Measurements from ENCODE around the gene BBX.

The BBX gene

DNA sequence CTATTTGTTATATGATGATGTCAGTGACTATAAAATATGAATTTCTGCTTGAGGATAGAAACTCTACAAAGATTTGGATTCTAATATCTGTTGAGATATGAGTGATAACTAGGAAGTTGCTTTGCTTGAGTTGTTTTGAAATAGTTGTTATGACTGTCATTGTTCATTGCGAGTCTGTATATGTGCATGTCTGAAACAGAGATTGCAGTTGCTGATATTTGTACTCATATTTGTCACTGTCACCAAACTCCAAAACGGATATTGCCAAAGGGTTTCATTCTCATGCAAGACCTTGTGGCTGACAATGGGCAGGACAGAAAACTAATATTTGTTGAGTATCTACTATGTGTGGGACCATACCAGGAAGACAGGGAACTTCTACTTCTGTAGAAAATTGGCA is 327.9 kb downstream of the BBX start:
- DNase-seq, result no peak

DNA sequence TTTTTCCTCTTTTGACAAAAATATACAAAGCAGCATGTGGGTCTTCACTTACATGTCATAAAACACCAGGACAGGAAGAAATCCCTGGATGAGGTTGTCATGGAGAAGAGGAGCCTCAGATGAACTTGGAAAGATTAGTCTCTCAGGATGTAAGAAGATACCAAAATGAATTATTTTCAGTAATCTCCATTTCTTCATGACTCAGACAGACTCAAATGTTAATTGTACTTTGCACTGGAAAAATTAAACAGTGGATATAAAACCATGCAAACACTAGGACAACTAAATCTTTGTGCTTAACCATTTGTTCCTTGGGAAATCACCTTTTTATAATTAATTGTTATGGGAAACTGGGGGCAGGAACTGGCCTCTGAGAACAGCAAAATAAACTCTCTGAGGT is 331.1 kb downstream of the BBX start:
- DNase-seq, result no peak

DNA sequence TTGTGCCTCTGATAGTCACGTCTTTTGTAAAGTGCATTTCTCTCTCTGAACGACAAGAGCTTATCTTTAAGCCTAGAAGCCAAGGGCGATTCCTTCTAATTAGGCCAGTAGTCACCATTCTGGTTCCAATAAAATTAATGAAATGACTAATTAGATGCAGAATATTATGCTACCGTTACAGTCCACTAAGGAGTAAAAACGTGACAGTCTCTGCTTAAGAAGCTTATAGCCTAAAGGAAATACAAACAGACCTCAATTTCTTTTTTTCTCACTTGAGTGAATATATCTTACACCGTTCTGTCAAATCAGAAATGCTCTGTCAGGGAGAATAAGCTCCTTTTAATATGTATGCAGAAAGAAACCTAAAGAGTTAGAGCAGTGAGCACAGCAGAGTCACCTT is 332.0 kb downstream of the BBX start:
- no peak for DNase-seq

DNA sequence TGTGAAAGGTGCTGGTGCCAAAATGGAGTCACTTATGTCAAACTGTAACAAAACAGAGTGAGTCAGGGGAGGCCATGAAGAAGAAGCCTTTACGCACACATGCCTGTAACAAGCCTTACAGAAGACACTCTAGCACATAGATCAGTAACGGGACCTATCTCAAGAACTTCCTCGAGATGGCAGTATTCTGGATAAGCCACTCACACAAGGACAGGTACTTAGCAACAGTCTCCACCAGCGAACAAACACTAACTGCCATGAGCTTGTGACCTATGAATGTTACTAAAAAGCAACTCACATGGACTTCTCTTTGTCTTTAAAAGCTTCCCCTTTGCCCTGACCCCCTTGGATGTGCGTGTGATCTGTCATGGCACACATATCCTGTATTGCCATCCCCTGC is 332.9 kb downstream of the BBX start:
- DNase-seq, result no peak

DNA sequence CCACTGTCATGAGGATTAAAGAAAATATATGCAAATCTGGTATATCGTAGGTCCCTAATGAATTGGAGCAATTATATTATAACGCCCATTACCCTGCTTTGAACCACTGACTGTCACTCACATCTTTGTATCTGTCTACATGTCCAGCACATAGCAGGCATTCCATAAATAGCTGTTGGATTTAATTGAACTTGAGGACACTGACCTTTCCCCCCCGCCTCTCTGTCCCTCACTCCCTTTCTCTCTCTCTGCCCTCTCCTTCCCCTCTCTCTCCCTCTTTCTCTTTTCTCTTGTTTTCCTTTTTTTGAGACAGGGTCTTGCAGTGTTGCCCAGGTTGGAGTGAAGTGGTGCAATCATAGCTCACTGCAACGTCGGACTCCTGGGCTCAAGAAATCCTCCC is 335.1 kb downstream of the BBX start:
- DNase-seq, result no peak

DNA sequence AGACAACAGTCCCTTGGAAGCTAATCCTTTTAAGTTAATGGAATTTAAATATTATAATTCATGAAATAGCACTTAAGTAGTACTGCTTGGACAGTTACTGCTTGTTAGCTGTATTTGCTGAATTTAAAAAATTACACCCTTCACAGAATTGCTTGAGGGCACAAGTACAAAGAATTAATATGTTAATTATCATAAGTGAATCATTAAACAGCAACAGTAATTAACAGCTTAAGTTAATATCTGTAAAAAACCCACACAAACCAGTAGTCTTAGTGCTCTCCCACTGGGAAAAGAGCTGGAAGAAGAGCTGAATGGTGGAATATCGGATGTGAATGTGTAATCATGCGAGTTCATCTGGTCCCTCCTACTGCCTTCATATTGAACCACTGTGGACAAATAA is 336.1 kb downstream of the BBX start:
- no peak for DNase-seq

Data from activated naive CD4-positive, alpha-beta T cell (primary cell).